Muscle layer of colon (tissue), 2 donors: ENCODE data around the gene CBLN3.
"Not testable (repeated sequence)": the region's sequence is repeated elsewhere in the genome, so short reads cannot be mapped to it uniquely, and the experiment has no call there.

Experiments
- H3K27ac ChIP-seq: one replicate; pipeline ENCODE4 v1.7.0; 2013; ENCODE audit warnings: low read depth, mild to moderate bottlenecking, low read length, moderate library complexity
- H3K27me3 ChIP-seq, 2 donors: one replicate each; pipeline ENCODE4 v1.7.0; 2013; ENCODE audit warnings: low read length in 2 of 2, mild to moderate bottlenecking in 2 of 2; ENCODE audit not compliant: insufficient read depth in 2 of 2, control insufficient read depth in 1 of 2
- H3K36me3 ChIP-seq: one replicate; pipeline ENCODE4 v1.7.0; 2013; ENCODE audit warnings: mild to moderate bottlenecking, low read length; ENCODE audit not compliant: insufficient read depth
- H3K4me1 ChIP-seq: one replicate; pipeline ENCODE4 v1.7.0; 2013; ENCODE audit warnings: mild to moderate bottlenecking, low read length; ENCODE audit not compliant: insufficient read depth
- H3K4me3 ChIP-seq, 2 donors: one replicate each; pipeline ENCODE4 v1.7.0; 2013; ENCODE audit warnings: low read length in 2 of 2, low read depth in 1 of 2, mild to moderate bottlenecking in 1 of 2, moderate library complexity in 1 of 2
- H3K9ac ChIP-seq: one replicate; pipeline ENCODE4 v1.7.0; 2013; ENCODE audit warnings: low read length
- H3K9me3 ChIP-seq: one replicate; pipeline ENCODE4 v1.7.0; 2013; ENCODE audit warnings: mild to moderate bottlenecking, low read length
- donor health status: abdominal sarcoma.
- donor health status: Adenocarcinoma of cecum.

Gene CBLN3

GRCh38 chr14:24456980-24457379, 27.5 kb upstream of the CBLN3 start:
- no peak overlapping the region for H3K4me3 ChIP-seq
- no peak overlapping the region for H3K27ac ChIP-seq
- H3K36me3 ChIP-seq, result no peaks in the 10 kb centered on the region
- no peak overlapping the region for H3K9ac ChIP-seq
- H3K9me3 ChIP-seq, result no peaks in the 10 kb centered on the region
- no peaks in the 10 kb centered on the region for H3K4me1 ChIP-seq
- no peaks in the 10 kb centered on the region for H3K27me3 ChIP-seq

GRCh38 chr14:24450828-24451227, 21.4 kb upstream of the CBLN3 start:
- not testable (repeated sequence) for H3K27ac ChIP-seq, H3K36me3 ChIP-seq, H3K4me1 ChIP-seq, H3K4me3 ChIP-seq, H3K27me3 ChIP-seq, H3K9me3 ChIP-seq, H3K9ac ChIP-seq

GRCh38 chr14:24443053-24443665, 13.7 kb upstream of the CBLN3 start:
- H3K27ac ChIP-seq, result peak overlapping the region; percentile 80
- H3K9me3 ChIP-seq, result no peaks in the 10 kb centered on the region
- H3K4me1 ChIP-seq, result peaks cover 26% of the 10 kb centered on the region
- H3K27me3 ChIP-seq, result no peaks in the 10 kb centered on the region
- peaks cover 28% of the 10 kb centered on the region for H3K36me3 ChIP-seq
- peak overlapping the region; percentile 55 to 94 for H3K4me3 ChIP-seq
- H3K9ac ChIP-seq, result peak overlapping the region; percentile 35

GRCh38 chr14:24442240-24443052, 13.0 kb upstream of the CBLN3 start, which contains the start of gene SDR39U1:
SDR39U1 (minus strand) TSS chr14:24442776; CDS start chr14:24442769, 7 bp downstream.
- Histone ChIP-seq H3K27me3 (no peaks in the 10 kb centered on the region), H3K4me1 (peaks cover 28% of the 10 kb centered on the region), H3K27ac (peak within 1 kb of the TSS; percentile 82), H3K9ac (peak within 1 kb of the TSS; percentile 88), H3K9me3 (no peaks in the 10 kb centered on the region), H3K36me3 (peaks cover 35% of the 10 kb centered on the region), H3K4me3 (peak within 1 kb of the TSS; percentile 55 to 94)

- peaks cover 33% of the 10 kb centered on the region for H3K4me1 ChIP-seq
- H3K9ac ChIP-seq, result peak overlapping the region; percentile 88
- H3K27ac ChIP-seq, result peak overlapping the region; percentile 82
- H3K4me3 ChIP-seq, result peak overlapping the region; percentile 39 to 94
- no peaks in the 10 kb centered on the region for H3K9me3 ChIP-seq
- no peaks in the 10 kb centered on the region for H3K27me3 ChIP-seq
- peaks cover 41% of the 10 kb centered on the region for H3K36me3 ChIP-seq
These were observed 12.4 kb upstream of the CBLN3 start for GRCh38 chr14:24441904-24442239.

GRCh38 chr14:24441485-24441884, 12.0 kb upstream of the CBLN3 start:
- Histone ChIP-seq H3K4me1 (peaks cover 37% of the 10 kb centered on the region), H3K9ac (peak overlapping the region; percentile 88)

GRCh38 chr14:24440606-24441399, 11.3 kb upstream of the CBLN3 start:
- Histone ChIP-seq H3K9ac (no peak overlapping the region), H3K36me3 (peaks cover 51% of the 10 kb centered on the region), H3K9me3 (no peaks in the 10 kb centered on the region), H3K4me1 (peaks cover 41% of the 10 kb centered on the region), H3K27me3 (no peaks in the 10 kb centered on the region), H3K4me3 (no peak overlapping the region), H3K27ac (no peak overlapping the region)

More at GRCh38 chr14:24441485-24441884, 12.0 kb upstream of the CBLN3 start:
- Histone ChIP-seq H3K36me3 (peaks cover 45% of the 10 kb centered on the region), H3K27ac (peak overlapping the region; percentile 82), H3K9me3 (no peaks in the 10 kb centered on the region), H3K27me3 (no peaks in the 10 kb centered on the region), H3K4me3 (peak overlapping the region in 1 of 2 donors; percentile 94)

GRCh38 chr14:24439830-24440605, 10.6 kb upstream of the CBLN3 start:
- Histone ChIP-seq H3K36me3 (peaks cover 55% of the 10 kb centered on the region), H3K27me3 (no peaks in the 10 kb centered on the region), H3K27ac (no peak overlapping the region), H3K9me3 (no peaks in the 10 kb centered on the region), H3K4me3 (no peak overlapping the region), H3K9ac (no peak overlapping the region), H3K4me1 (peaks cover 41% of the 10 kb centered on the region)

- Histone ChIP-seq H3K9ac (no peak overlapping the region), H3K27me3 (no peaks in the 10 kb centered on the region), H3K27ac (no peak overlapping the region), H3K4me1 (peaks cover 41% of the 10 kb centered on the region), H3K4me3 (no peak overlapping the region), H3K36me3 (peaks cover 55% of the 10 kb centered on the region), H3K9me3 (no peaks in the 10 kb centered on the region)
These were observed 9.8 kb upstream of the CBLN3 start for GRCh38 chr14:24439257-24439656.

GRCh38 chr14:24438223-24439097, 9.0 kb upstream of the CBLN3 start:
- H3K27me3 ChIP-seq, result no peaks in the 10 kb centered on the region
- peaks cover 38% of the 10 kb centered on the region for H3K4me1 ChIP-seq
- H3K9ac ChIP-seq, result no peak overlapping the region
- H3K9me3 ChIP-seq, result no peaks in the 10 kb centered on the region
- H3K27ac ChIP-seq, result no peak overlapping the region
- no peak overlapping the region for H3K4me3 ChIP-seq
- peaks cover 56% of the 10 kb centered on the region for H3K36me3 ChIP-seq
